Measurements from ENCODE around the gene SLC25A27.

The SLC25A27 gene

GRCh38 chr6:46704562-46704961, 51.8 kb downstream of the SLC25A27 start:
- DNase-seq (ENCODE audit: low read depth): peak; percentile 40
- TF ChIP-seq CTCF (IDR thresholded peaks at IDR 0.05; ENCODE audit: low read length, missing control alignments): no peak
- H3K4me3 ChIP-seq (replicated peaks; ENCODE audit: low read depth, low read length): no peak overlapping the region

GRCh38 chr6:46706464-46706863, 53.7 kb downstream of the SLC25A27 start:
- DNase-seq (ENCODE audit: low read depth): no peak
- no peak overlapping the region for H3K4me3 ChIP-seq (replicated peaks; ENCODE audit: low read depth, low read length)
- TF ChIP-seq CTCF (IDR thresholded peaks at IDR 0.05; ENCODE audit: low read length, missing control alignments): no peak

GRCh38 chr6:46711491-46711890, 58.7 kb downstream of the SLC25A27 start:
- no peak for TF ChIP-seq CTCF (IDR thresholded peaks at IDR 0.05; ENCODE audit: low read length, missing control alignments)
- no peak for DNase-seq (ENCODE audit: low read depth)
- no peak overlapping the region for H3K4me3 ChIP-seq (replicated peaks; ENCODE audit: low read depth, low read length)

GRCh38 chr6:46715141-46715540, 62.4 kb downstream of the SLC25A27 start:
- DNase-seq (ENCODE audit: low read depth): no peak
- no peak overlapping the region for H3K4me3 ChIP-seq (replicated peaks; ENCODE audit: low read depth, low read length)
- no peak for TF ChIP-seq CTCF (IDR thresholded peaks at IDR 0.05; ENCODE audit: low read length, missing control alignments)

GRCh38 chr6:46719099-46719498, 66.3 kb downstream of the SLC25A27 start:
- no peak for TF ChIP-seq CTCF (IDR thresholded peaks at IDR 0.05; ENCODE audit: low read length, missing control alignments)
- no peak overlapping the region for H3K4me3 ChIP-seq (replicated peaks; ENCODE audit: low read depth, low read length)
- peak; percentile 21 for DNase-seq (ENCODE audit: low read depth)

GRCh38 chr6:46720401-46720800, 67.6 kb downstream of the SLC25A27 start:
- no peak for TF ChIP-seq CTCF (IDR thresholded peaks at IDR 0.05; ENCODE audit: low read length, missing control alignments)
- DNase-seq (ENCODE audit: low read depth): no peak

More at GRCh38 chr6:46720401-46720800, 67.6 kb downstream of the SLC25A27 start:
- no peak overlapping the region for H3K4me3 ChIP-seq (replicated peaks; ENCODE audit: low read depth, low read length)
